ENCODE data around the gene JUP. TPM values are rescaled to one million over a fixed set of nuclear protein-coding genes. Genes with fewer than 3 reads are reported as not detected.

JUP gene
- total and polyA plus RNA-seq, 10 of the 15 experiments (the other 5 are each of a cell fraction or from before 2014, with no cell fraction given): 1.5 to 36.3 (median 11.6) TPM

DNA sequence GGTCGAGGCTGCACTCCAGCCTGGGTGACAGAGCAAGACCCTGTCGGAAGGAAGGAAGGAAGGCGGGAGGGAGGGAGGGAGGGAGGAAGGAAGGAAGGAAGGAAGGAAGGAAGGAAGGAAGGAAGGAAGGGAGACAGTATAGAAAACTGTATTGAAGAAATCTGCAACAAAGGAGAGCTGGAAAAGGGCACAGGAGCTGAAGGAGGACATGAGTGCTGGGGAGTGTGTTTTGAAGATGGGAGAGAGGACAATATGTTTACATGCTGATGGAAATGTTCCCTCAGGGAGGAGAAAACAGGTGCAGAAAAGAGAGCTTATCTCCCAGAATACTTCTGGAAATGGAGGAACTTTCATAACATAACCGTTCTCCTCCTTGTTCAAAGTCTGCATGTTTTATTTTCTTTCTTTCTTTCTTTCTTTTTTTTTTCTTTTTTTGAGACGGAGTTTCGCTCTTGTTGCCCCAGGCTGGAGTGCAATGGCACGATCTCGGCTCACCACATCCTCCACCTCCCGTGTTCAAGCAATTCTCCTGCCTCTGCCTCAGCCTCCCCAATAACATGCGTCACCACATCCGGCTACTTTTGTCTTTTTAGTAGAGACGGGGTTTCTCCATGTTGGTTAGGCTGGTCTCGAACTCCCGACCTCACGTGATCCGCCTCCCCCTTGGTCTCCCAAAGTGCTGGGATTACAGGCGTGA is 49.4 kb downstream of the JUP start:
- FAIRE-seq: no peak
- 34% methylated on average over 14 of the region's 17 CpGs for WGBS (ENCODE audit: insufficient coverage, insufficient replicate concordance, low lambda C conversion rate, missing lambda C conversion rate)
- no peak overlapping the region for H3K4me2 ChIP-seq (ENCODE audit: control insufficient read depth, insufficient read depth)
- no peak for ATAC-seq
- H3K9ac ChIP-seq (ENCODE audit: control insufficient read depth, insufficient read depth, low read length): no peak overlapping the region
- POLR2A ChIA-PET: no interaction called here
- no peaks in the 10 kb centered on the region for H3K9me3 ChIP-seq (replicated peaks; ENCODE audit: control insufficient read depth, insufficient read depth, low read length)
- H3K79me2 ChIP-seq (ENCODE audit: control insufficient read depth, insufficient read depth, low read length): no peaks in the 10 kb centered on the region
- CTCF ChIA-PET: interaction anchor here (0.6 to 3.2 kb wide), 19 partner anchors 9 to 379 kb away, joined by 3 to 25 read pairs (median 4); partner anchors contain the start of gene JUP
- H3K4me1 ChIP-seq (ENCODE audit: control insufficient read depth, insufficient read depth, low read length): peaks cover 3% of the 10 kb centered on the region; the same call in 1 of the 2 replicates
- no peaks in the 10 kb centered on the region for H4K20me1 ChIP-seq (ENCODE audit: control insufficient read depth, insufficient read depth)
- no TSS peak for BruUV-seq (replicated peaks)
- no peak overlapping the region for H3K27ac ChIP-seq (ENCODE audit: control insufficient read depth, insufficient read depth)
- in situ Hi-C loops (cut with MboI) (no loop called here), intact Hi-C loops (cut with micrococcal nuclease; ENCODE audit: unreplicated experiment) (no loop called here)
- H3K4me3 ChIP-seq: no peak overlapping the region
- RAD21 ChIA-PET (ENCODE audit: unreplicated experiment): interaction anchor here (1.2 to 2.2 kb wide), 5 partner anchors 48 to 64 kb away, joined by 3 to 12 read pairs (median 4); partner anchors contain the start of gene JUP
- TF ChIP-seq ZZZ3 (IDR thresholded peaks at IDR 0.05; ENCODE audit: control insufficient read depth, insufficient read length, low read depth) (no peak), CBX3 (IDR thresholded peaks at IDR 0.05; ENCODE audit: borderline replicate concordance, low read depth) (no peak)
- TF ChIP-seq, protein P1, sequence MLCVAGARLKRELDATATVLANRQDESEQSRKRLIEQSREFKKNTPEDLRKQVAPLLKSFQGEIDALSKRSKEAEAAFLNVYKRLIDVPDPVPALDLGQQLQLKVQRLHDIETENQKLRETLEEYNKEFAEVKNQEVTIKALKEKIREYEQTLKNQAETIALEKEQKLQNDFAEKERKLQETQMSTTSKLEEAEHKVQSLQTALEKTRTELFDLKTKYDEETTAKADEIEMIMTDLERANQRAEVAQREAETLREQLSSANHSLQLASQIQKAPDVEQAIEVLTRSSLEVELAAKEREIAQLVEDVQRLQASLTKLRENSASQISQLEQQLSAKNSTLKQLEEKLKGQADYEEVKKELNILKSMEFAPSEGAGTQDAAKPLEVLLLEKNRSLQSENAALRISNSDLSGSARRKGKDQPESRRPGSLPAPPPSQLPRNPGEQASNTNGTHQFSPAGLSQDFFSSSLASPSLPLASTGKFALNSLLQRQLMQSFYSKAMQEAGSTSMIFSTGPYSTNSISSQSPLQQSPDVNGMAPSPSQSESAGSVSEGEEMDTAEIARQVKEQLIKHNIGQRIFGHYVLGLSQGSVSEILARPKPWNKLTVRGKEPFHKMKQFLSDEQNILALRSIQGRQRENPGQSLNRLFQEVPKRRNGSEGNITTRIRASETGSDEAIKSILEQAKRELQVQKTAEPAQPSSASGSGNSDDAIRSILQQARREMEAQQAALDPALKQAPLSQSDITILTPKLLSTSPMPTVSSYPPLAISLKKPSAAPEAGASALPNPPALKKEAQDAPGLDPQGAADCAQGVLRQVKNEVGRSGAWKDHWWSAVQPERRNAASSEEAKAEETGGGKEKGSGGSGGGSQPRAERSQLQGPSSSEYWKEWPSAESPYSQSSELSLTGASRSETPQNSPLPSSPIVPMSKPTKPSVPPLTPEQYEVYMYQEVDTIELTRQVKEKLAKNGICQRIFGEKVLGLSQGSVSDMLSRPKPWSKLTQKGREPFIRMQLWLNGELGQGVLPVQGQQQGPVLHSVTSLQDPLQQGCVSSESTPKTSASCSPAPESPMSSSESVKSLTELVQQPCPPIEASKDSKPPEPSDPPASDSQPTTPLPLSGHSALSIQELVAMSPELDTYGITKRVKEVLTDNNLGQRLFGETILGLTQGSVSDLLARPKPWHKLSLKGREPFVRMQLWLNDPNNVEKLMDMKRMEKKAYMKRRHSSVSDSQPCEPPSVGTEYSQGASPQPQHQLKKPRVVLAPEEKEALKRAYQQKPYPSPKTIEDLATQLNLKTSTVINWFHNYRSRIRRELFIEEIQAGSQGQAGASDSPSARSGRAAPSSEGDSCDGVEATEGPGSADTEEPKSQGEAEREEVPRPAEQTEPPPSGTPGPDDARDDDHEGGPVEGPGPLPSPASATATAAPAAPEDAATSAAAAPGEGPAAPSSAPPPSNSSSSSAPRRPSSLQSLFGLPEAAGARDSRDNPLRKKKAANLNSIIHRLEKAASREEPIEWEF (IDR thresholded peaks at IDR 0.05; ENCODE audit: insufficient replicate concordance, low read depth, low read length): no peak
- no peaks in the 10 kb centered on the region for H3K36me3 ChIP-seq (ENCODE audit: control insufficient read depth in 2 of 2, insufficient read depth in 2 of 2, low read length in 1 of 2)
- DNase-seq (ENCODE audit: low read depth, low spot score): no peak
- SMC1A ChIA-PET (ENCODE audit: uncharacterized antibody, unreplicated experiment): interaction anchor here (1.0 to 1.4 kb wide), 4 partner anchors 49 to 71 kb away, joined by 3 to 9 read pairs (median 4); partner anchors contain the start of gene JUP
- H3K27me3 ChIP-seq (replicated peaks in 1 of 2; ENCODE audit: control insufficient read depth in 2 of 2, insufficient read depth in 2 of 2, low read length in 1 of 2): peaks cover 8 to 10% of the 10 kb centered on the region in 2 experiments; a peak in 3 of 4 replicates
- H2AFZ ChIP-seq (ENCODE audit: control insufficient read depth, low read depth, low read length): no peak overlapping the region

All from GM12878 (cell line).